RWPE1 (cell line): ENCODE measurements around the gene WBP2.

Experiments
- CTCF ChIA-PET: fragments of 350-600 bp; sonication (Branson Sonifier 250); formaldehyde crosslinking; extraction: SDS; loops from one replicate; lab custom pipeline; 2021; lab: Yijun Ruan, JAX
- POLR2A ChIA-PET: fragments of 400-600 bp; formaldehyde crosslinking; extraction: SDS; loops from one replicate; lab custom pipeline; 2020; ENCODE audit warnings: antibody characterized with exemption; ENCODE audit not compliant: low non-redundant PET; lab: Yijun Ruan, JAX
- DNase-seq: peaks from one replicate; pipeline ENCODE4 v3.0.0; 2012; ENCODE audit warnings: low spot score
- H3K27ac ChIP-seq: fragments of 450-650 bp; 2 replicates; pipeline ENCODE4 v1.5.1; 2017
- CTCF ChIP-seq: fragments of 450-650 bp; conservative IDR thresholded peaks from 2 replicates; pipeline ENCODE4 v1.5.1; 2017; ENCODE audit warnings: low read depth, mild to moderate bottlenecking

Gene WBP2

GRCh38 chr17:75845933-75846691 is 9.0 kb downstream of the WBP2 start:
- ChIA-PET POLR2A (interaction anchor here (3.1 kb wide), 1 partner anchor 9 kb away, joined by 11 read pairs; the partner anchor contains the start of gene WBP2), CTCF (interaction anchor here (0.5 to 2.1 kb wide), 13 partner anchors 8 to 85 kb away, joined by 3 to 12 read pairs (median 4); partner anchors contain the start of gene WBP2)
- TF ChIP-seq CTCF, result no peak
- DNase-seq, result no peak
- peak overlapping the region; percentile 92 for H3K27ac ChIP-seq

- DNase-seq, result peak; percentile 70
- CTCF ChIA-PET, result interaction anchor here (0.5 to 2.1 kb wide), 13 partner anchors 9 to 86 kb away, joined by 3 to 12 read pairs (median 4); partner anchors contain the start of gene WBP2
- POLR2A ChIA-PET, result interaction anchor here (0.5 to 3.1 kb wide), 5 partner anchors 10 to 273 kb away, joined by 3 to 11 read pairs (median 4); partner anchors contain the start of gene WBP2
- H3K27ac ChIP-seq, result peak overlapping the region; percentile 92
- peak; percentile 86 for TF ChIP-seq CTCF
Observed at GRCh38 chr17:75845058-75845711, 9.9 kb downstream of the WBP2 start.

GRCh38 chr17:75844530-75845057 is 10.5 kb downstream of the WBP2 start:
- H3K27ac ChIP-seq, result peak overlapping the region; percentile 92
- no peak for TF ChIP-seq CTCF
- ChIA-PET POLR2A (interaction anchor here (0.5 to 3.1 kb wide), 5 partner anchors 10 to 274 kb away, joined by 3 to 11 read pairs (median 4); partner anchors contain the start of gene WBP2), CTCF (interaction anchor here (0.6 to 2.1 kb wide), 7 partner anchors 10 to 310 kb away, joined by 3 to 12 read pairs (median 4); partner anchors contain the start of gene WBP2)
- peak; percentile 41 for DNase-seq

- peak within 1 kb of the TSS; percentile 92 for H3K27ac ChIP-seq
- DNase-seq, result no peak
- CTCF ChIA-PET, result interaction anchor here (0.6 to 2.1 kb wide), 6 partner anchors 11 to 311 kb away, joined by 3 to 12 read pairs (median 5); partner anchors contain the start of gene WBP2
- TF ChIP-seq CTCF, result no peak
- POLR2A ChIA-PET, result interaction anchor here (0.7 to 3.1 kb wide), 2 partner anchors 11 to 67 kb away, joined by 3 to 11 read pairs; partner anchors contain the start of gene WBP2
Observed at GRCh38 chr17:75843577-75844529, 11.3 kb downstream of the WBP2 start, which contains the start of gene UNC13D. UNC13D (minus strand) TSS chr17:75844404; CDS start chr17:75844337, 67 bp downstream.

- POLR2A ChIA-PET, result no interaction called here
Observed at GRCh38 chr17:75842963-75843576, 12.1 kb downstream of the WBP2 start.

More at GRCh38 chr17:75842963-75843576, 12.1 kb downstream of the WBP2 start:
- DNase-seq, result no peak
- peak overlapping the region; percentile 92 for H3K27ac ChIP-seq
- no peak for TF ChIP-seq CTCF
- CTCF ChIA-PET, result no interaction called here
